A673 (cell line): Measurements from ENCODE around the gene GPAT3. TPM values are rescaled to one million over a fixed set of nuclear protein-coding genes. Genes with fewer than 3 reads are reported as not detected.

Experiments
- BruUV-seq: library from RNA; stranded (reverse); fragments of 400-500 nt; replicated peaks from 2 replicates; lab custom pipeline; 2021; lab: Mats Ljungman, UMichigan
- CTCF ChIA-PET: fragments of 300-600 bp; sonication (Branson Sonifier 250); formaldehyde crosslinking; loops from one replicate; lab custom pipeline; 2022; ENCODE audit warnings: antibody characterized with exemption; lab: Charles Lee
- POLR2A ChIA-PET: fragments of 300-600 bp; sonication (Branson Sonifier 250); formaldehyde crosslinking; loops from one replicate; lab custom pipeline; 2022; ENCODE audit warnings: antibody characterized with exemption; ENCODE audit not compliant: low non-redundant PET; lab: Charles Lee
- DNase-seq: peaks from one replicate; pipeline ENCODE4 v3.0.0-alpha.2; 2015; ENCODE audit warnings: low spot score
- H3K27ac ChIP-seq: fragments of 200-600 bp; sonication (generic); 2 replicates; pipeline ENCODE4 v1.5.1; 2016; ENCODE audit warnings: mixed run types, low read depth, mild to moderate bottlenecking, mixed read lengths, antibody characterized with exemption, low read length; ENCODE audit not compliant: poor library complexity, severe bottlenecking
- H3K27me3 ChIP-seq: fragments of 200-600 bp; sonication (generic); replicated peaks from 2 replicates; pipeline ENCODE4 v1.6.1; 2017; ENCODE audit warnings: mixed run types, low read depth, mild to moderate bottlenecking, mixed read lengths, antibody characterized with exemption, low read length; ENCODE audit not compliant: insufficient read depth, poor library complexity
- H3K36me3 ChIP-seq: fragments of 200-600 bp; sonication (generic); 2 replicates; pipeline ENCODE4 v1.6.1; 2016; ENCODE audit warnings: mixed run types, mild to moderate bottlenecking, mixed read lengths, antibody characterized with exemption, low read length; ENCODE audit not compliant: insufficient read depth, poor library complexity, severe bottlenecking
- H3K4me1 ChIP-seq: fragments of 200-600 bp; sonication (generic); 2 replicates; pipeline ENCODE4 v1.6.1; 2017; ENCODE audit warnings: mixed run types, mild to moderate bottlenecking, mixed read lengths, antibody characterized with exemption, low read length; ENCODE audit not compliant: insufficient read depth, poor library complexity, severe bottlenecking
- H3K4me3 ChIP-seq: fragments of 200-600 bp; sonication (generic); 2 replicates; pipeline ENCODE4 v1.5.1; 2016; ENCODE audit warnings: low read depth, mixed run types, mild to moderate bottlenecking, mixed read lengths, low read length; ENCODE audit not compliant: poor library complexity, severe bottlenecking
- H3K9me3 ChIP-seq: fragments of 200-600 bp; sonication (generic); 2 replicates; pipeline ENCODE4 v1.6.1; 2016; ENCODE audit warnings: mixed run types, low read depth, mild to moderate bottlenecking, mixed read lengths, antibody characterized with exemption, low read length; ENCODE audit not compliant: poor library complexity, severe bottlenecking
- CTCF ChIP-seq: fragments of 300-800, 200-600 bp; sonication (generic); conservative IDR thresholded peaks from 2 replicates; pipeline ENCODE4 v1.5.1; 2017; ENCODE audit warnings: low read depth, mild to moderate bottlenecking, antibody characterized with exemption, low read length, moderate library complexity, mixed read lengths
- EZH2 ChIP-seq: fragments of 200-600 bp; sonication (generic); IDR thresholded peaks from 2 replicates; pipeline ENCODE4 v1.6.1; 2017; ENCODE audit warnings: borderline replicate concordance, low read depth, mild to moderate bottlenecking, mixed read lengths, antibody characterized with exemption, low read length; ENCODE audit not compliant: poor library complexity, severe bottlenecking
- intact Hi-C: fragments of 100-400 bp; cut with micrococcal nuclease; formaldehyde crosslinking; loops from one replicate; pipeline ENCODE4 v1.10.0; 2022; ENCODE audit not compliant: unreplicated experiment
- total RNA-seq: library from RNA; stranded (reverse); gene quantifications from 2 replicates; pipeline ENCODE4 v1.2.3, GENCODE V29; 2021

Gene GPAT3
- total RNA-seq, 1 experiment from 2014 or later = 1.2 TPM

DNA sequence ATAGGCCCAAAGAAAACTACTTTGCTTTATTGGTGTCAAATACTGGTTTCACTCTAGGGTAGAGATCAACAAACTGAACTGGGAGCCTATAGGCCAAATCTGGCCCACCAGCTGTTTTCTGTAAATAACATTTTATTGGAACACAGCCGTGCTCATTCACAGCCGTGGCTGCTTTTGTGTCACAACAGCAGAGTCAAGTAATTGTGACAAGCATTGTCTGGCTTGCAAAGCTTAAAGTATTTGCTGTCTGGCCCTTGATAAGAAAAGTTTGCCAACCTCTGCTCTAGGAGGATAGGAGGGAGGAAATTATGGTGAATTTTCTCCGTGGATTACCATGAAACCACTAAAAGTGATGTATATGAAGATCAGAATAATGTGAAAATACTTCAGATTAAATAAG, 53.4 kb downstream of the GPAT3 start:
- ChIA-PET CTCF (no interaction called here), POLR2A (no interaction called here)
- intact Hi-C loops = no loop called here
- no peak for DNase-seq
- no peak overlapping the region for H3K4me3 ChIP-seq
- no peaks in the 10 kb centered on the region for H3K36me3 ChIP-seq
- H3K4me1 ChIP-seq = no peaks in the 10 kb centered on the region
- no peaks in the 10 kb centered on the region for H3K9me3 ChIP-seq
- no peak for TF ChIP-seq EZH2
- TF ChIP-seq CTCF = no peak
- H3K27me3 ChIP-seq = no peaks in the 10 kb centered on the region
- no TSS peak for BruUV-seq
- H3K27ac ChIP-seq = no peak overlapping the region

DNA sequence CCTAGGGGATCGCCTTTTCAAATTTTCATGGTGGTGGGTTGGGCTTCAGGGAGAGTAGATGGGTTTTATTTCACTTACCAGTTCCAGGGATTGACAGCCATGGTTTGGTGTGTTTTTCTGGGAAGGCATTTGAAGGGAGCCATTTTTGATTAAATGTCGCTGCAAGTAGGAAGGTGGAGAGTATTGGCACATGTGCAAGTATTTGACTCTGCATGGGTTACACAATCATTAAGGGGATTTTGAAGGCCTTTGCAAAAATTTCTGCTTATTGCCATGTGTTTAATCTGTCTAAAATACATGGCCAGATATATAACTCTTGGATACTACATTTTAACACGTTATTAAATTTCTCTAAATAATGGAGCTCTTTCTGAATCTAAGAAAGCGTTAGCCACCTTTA, 55.1 kb downstream of the GPAT3 start:
- TF ChIP-seq CTCF = no peak
- TF ChIP-seq EZH2 = no peak
- BruUV-seq = no TSS peak
- intact Hi-C loops = no loop called here
- Histone ChIP-seq H3K4me1 (no peaks in the 10 kb centered on the region), H3K36me3 (no peaks in the 10 kb centered on the region), H3K27ac (no peak overlapping the region), H3K27me3 (no peaks in the 10 kb centered on the region), H3K4me3 (no peak overlapping the region), H3K9me3 (no peaks in the 10 kb centered on the region)
- CTCF ChIA-PET = no interaction called here
- POLR2A ChIA-PET = no interaction called here
- no peak for DNase-seq

- no peak for TF ChIP-seq EZH2
- TF ChIP-seq CTCF = no peak
- H3K4me3 ChIP-seq = no peak overlapping the region
- no peaks in the 10 kb centered on the region for H3K36me3 ChIP-seq
- no peak for DNase-seq
- no peak overlapping the region for H3K27ac ChIP-seq
- CTCF ChIA-PET = no interaction called here
- no peaks in the 10 kb centered on the region for H3K27me3 ChIP-seq
- no TSS peak for BruUV-seq
- H3K4me1 ChIP-seq = no peaks in the 10 kb centered on the region
- no peaks in the 10 kb centered on the region for H3K9me3 ChIP-seq
- intact Hi-C loops = no loop called here
- POLR2A ChIA-PET = no interaction called here
Measured at GRCh38 chr4:83591730-83592129, 55.8 kb downstream of the GPAT3 start.
